ENCODE data around the gene KHDC1. TPM values are rescaled to one million over a fixed set of nuclear protein-coding genes. Genes with fewer than 3 reads are reported as not detected.

Gene KHDC1
- total RNA-seq, 1 experiment from 2014 or later = 8.6 TPM

GRCh38 chr6:73242001-73242400 is 21.0 kb downstream of the KHDC1 start:
- no peak for DNase-seq
- H3K27ac Mint-ChIP-seq (ENCODE audit: unreplicated experiment) = no peak overlapping the region
- Histone ChIP-seq H3K9me3 (no peaks in the 10 kb centered on the region), H3K36me3 (ENCODE audit: control insufficient read depth, insufficient read depth, low read length) (no peaks in the 10 kb centered on the region), H3K4me1 (no peaks in the 10 kb centered on the region), H3K4me3 (ENCODE audit: low read depth, low read length) (no peak overlapping the region), H3K27me3 (replicated peaks; ENCODE audit: control insufficient read depth, insufficient read depth, low read length) (no peaks in the 10 kb centered on the region)
- H3K9me3 Mint-ChIP-seq (ENCODE audit: unreplicated experiment) = no peaks in the 10 kb centered on the region
- H3K27me3 Mint-ChIP-seq (ENCODE audit: insufficient read depth, unreplicated experiment) = no peaks in the 10 kb centered on the region
- no peaks in the 10 kb centered on the region for H3K36me3 Mint-ChIP-seq (ENCODE audit: insufficient read depth, unreplicated experiment)
- BruUV-seq (replicated peaks) = no TSS peak
- intact Hi-C loops (cut with micrococcal nuclease; ENCODE audit: unreplicated experiment) = no loop called here
- H3K4me1 Mint-ChIP-seq (ENCODE audit: low read depth, unreplicated experiment) = no peaks in the 10 kb centered on the region
- POLR2A ChIA-PET = no interaction called here
- H3K4me3 Mint-ChIP-seq (ENCODE audit: unreplicated experiment) = no peak overlapping the region
- no peak for TF ChIP-seq CTCF (IDR thresholded peaks at IDR 0.05; ENCODE audit: insufficient read depth in 1 of 2, low read depth in 1 of 2, low read length in 1 of 2, severe bottlenecking in 1 of 2, unreplicated experiment in 1 of 2)
- CTCF ChIA-PET = no interaction called here

GRCh38 chr6:73240730-73241129 is 22.3 kb downstream of the KHDC1 start:
- Mint-ChIP-seq H3K27ac (ENCODE audit: unreplicated experiment) (no peak overlapping the region), H3K4me1 (ENCODE audit: low read depth, unreplicated experiment) (no peaks in the 10 kb centered on the region), H3K27me3 (ENCODE audit: insufficient read depth, unreplicated experiment) (no peaks in the 10 kb centered on the region), H3K9me3 (ENCODE audit: unreplicated experiment) (no peaks in the 10 kb centered on the region), H3K36me3 (ENCODE audit: insufficient read depth, unreplicated experiment) (no peaks in the 10 kb centered on the region), H3K4me3 (ENCODE audit: unreplicated experiment) (no peak overlapping the region)
- Histone ChIP-seq H3K27me3 (replicated peaks; ENCODE audit: control insufficient read depth, insufficient read depth, low read length) (no peaks in the 10 kb centered on the region), H3K4me1 (no peaks in the 10 kb centered on the region), H3K4me3 (ENCODE audit: low read depth, low read length) (no peak overlapping the region), H3K36me3 (ENCODE audit: control insufficient read depth, insufficient read depth, low read length) (no peaks in the 10 kb centered on the region), H3K9me3 (no peaks in the 10 kb centered on the region)
- BruUV-seq (replicated peaks) = no TSS peak
- no peak for TF ChIP-seq CTCF (IDR thresholded peaks at IDR 0.05; ENCODE audit: insufficient read depth in 1 of 2, low read depth in 1 of 2, low read length in 1 of 2, severe bottlenecking in 1 of 2, unreplicated experiment in 1 of 2)
- CTCF ChIA-PET = no interaction called here
- DNase-seq = no peak
- POLR2A ChIA-PET = no interaction called here
- intact Hi-C loops (cut with micrococcal nuclease; ENCODE audit: unreplicated experiment) = no loop called here

GRCh38 chr6:73236144-73236750 is 26.7 kb downstream of the KHDC1 start:
- Mint-ChIP-seq H3K27ac (ENCODE audit: unreplicated experiment) (no peak overlapping the region), H3K4me3 (ENCODE audit: unreplicated experiment) (no peak overlapping the region), H3K9me3 (ENCODE audit: unreplicated experiment) (no peaks in the 10 kb centered on the region), H3K4me1 (ENCODE audit: low read depth, unreplicated experiment) (no peaks in the 10 kb centered on the region), H3K27me3 (ENCODE audit: insufficient read depth, unreplicated experiment) (peaks cover 3% of the 10 kb centered on the region), H3K36me3 (ENCODE audit: insufficient read depth, unreplicated experiment) (no peaks in the 10 kb centered on the region)
- Histone ChIP-seq H3K36me3 (ENCODE audit: control insufficient read depth, insufficient read depth, low read length) (no peaks in the 10 kb centered on the region), H3K27me3 (replicated peaks; ENCODE audit: control insufficient read depth, insufficient read depth, low read length) (no peaks in the 10 kb centered on the region), H3K4me3 (ENCODE audit: low read depth, low read length) (no peak overlapping the region), H3K4me1 (no peaks in the 10 kb centered on the region), H3K9me3 (no peaks in the 10 kb centered on the region)
- no peak for TF ChIP-seq CTCF (IDR thresholded peaks at IDR 0.05; ENCODE audit: insufficient read depth in 1 of 2, low read depth in 1 of 2, low read length in 1 of 2, severe bottlenecking in 1 of 2, unreplicated experiment in 1 of 2)
- CTCF ChIA-PET = no interaction called here
- POLR2A ChIA-PET = no interaction called here
- no TSS peak for BruUV-seq (replicated peaks)
- DNase-seq = no peak
- intact Hi-C loops (cut with micrococcal nuclease; ENCODE audit: unreplicated experiment) = no loop called here
